ENCODE results near the gene TIGD3.

Gene TIGD3

DNA sequence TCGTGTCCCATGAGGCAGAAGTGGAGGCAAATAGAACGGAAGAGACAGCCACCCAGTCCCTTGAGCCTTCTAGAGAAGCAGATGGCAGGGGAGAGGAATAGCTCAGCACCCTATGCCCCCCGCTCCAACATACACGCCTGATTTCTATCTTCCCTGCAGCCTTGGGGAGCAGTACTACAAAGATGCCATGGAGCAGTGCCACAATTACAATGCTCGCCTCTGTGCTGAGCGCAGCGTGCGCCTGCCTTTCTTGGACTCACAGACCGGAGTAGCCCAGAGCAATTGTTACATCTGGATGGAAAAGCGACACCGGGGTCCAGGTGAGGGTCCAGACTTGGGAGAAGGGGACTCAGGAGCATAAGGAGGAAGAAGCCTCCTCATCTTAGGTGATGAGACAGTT, 14.3 kb upstream of the TIGD3 start:
- Histone ChIP-seq H3K9me3 (ENCODE audit: insufficient read depth, low read length) (no peaks in the 10 kb centered on the region), H4K20me1 (ENCODE audit: low read depth, low read length) (no peaks in the 10 kb centered on the region), H3K4me2 (ENCODE audit: low read depth, low read length, poor library complexity, severe bottlenecking) (no peak overlapping the region), H2AFZ (ENCODE audit: low read depth, low read length, severe bottlenecking) (no peak overlapping the region), H3K79me2 (ENCODE audit: insufficient read depth, low read length) (peaks cover 46% of the 10 kb centered on the region), H3K27ac (ENCODE audit: low read depth, low read length) (no peak overlapping the region), H3K27me3 (ENCODE audit: low read length) (no peaks in the 10 kb centered on the region), H3K36me3 (ENCODE audit: low read length) (peaks cover 7% of the 10 kb centered on the region; the same call in 1 of the 2 replicates), H3K4me3 (ENCODE audit: insufficient read depth, low read length, poor library complexity, severe bottlenecking) (no peak overlapping the region), H3K9ac (ENCODE audit: low read length) (no peak overlapping the region), H3F3A (ENCODE audit: insufficient read depth) (no peaks in the 10 kb centered on the region), H3K9me2 (replicated peaks; ENCODE audit: insufficient read depth, low read length) (no peaks in the 10 kb centered on the region)
- TF ChIP-seq EZH2phosphoT487 (conservative IDR thresholded peaks at IDR 0.05; ENCODE audit: low read length): no peak
- TF ChIP-seq, protein P1, sequence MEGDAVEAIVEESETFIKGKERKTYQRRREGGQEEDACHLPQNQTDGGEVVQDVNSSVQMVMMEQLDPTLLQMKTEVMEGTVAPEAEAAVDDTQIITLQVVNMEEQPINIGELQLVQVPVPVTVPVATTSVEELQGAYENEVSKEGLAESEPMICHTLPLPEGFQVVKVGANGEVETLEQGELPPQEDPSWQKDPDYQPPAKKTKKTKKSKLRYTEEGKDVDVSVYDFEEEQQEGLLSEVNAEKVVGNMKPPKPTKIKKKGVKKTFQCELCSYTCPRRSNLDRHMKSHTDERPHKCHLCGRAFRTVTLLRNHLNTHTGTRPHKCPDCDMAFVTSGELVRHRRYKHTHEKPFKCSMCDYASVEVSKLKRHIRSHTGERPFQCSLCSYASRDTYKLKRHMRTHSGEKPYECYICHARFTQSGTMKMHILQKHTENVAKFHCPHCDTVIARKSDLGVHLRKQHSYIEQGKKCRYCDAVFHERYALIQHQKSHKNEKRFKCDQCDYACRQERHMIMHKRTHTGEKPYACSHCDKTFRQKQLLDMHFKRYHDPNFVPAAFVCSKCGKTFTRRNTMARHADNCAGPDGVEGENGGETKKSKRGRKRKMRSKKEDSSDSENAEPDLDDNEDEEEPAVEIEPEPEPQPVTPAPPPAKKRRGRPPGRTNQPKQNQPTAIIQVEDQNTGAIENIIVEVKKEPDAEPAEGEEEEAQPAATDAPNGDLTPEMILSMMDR (IDR thresholded peaks at IDR 0.05; ENCODE audit: insufficient read depth, low read length, poor library complexity, severe bottlenecking): no peak

DNA sequence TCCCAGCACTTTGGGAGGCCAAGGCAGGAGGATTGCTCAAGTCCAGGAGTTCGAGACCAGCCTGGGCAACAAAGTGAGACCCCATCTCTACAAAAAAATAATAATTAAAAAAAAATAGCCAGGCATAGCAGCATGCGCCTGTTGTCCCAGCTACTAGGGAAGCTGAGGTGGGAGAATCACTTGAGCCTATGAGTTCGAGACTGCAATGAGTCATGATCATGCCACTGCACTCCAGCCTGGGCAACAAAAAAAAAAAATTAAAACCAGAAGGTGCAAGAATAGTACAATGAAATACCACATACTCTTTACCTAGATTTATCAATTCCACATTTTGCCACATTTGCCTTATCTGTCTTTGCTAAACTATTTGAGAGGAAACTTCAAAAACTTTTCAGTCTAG, 12.7 kb upstream of the TIGD3 start:
- no peaks in the 10 kb centered on the region for H3K9me3 ChIP-seq (ENCODE audit: insufficient read depth, low read length)
- H3K9ac ChIP-seq (ENCODE audit: low read length): no peak overlapping the region
- H3K27ac ChIP-seq (ENCODE audit: low read depth, low read length): no peak overlapping the region
- no peaks in the 10 kb centered on the region for H3F3A ChIP-seq (ENCODE audit: insufficient read depth)
- no peaks in the 10 kb centered on the region for H3K9me2 ChIP-seq (replicated peaks; ENCODE audit: insufficient read depth, low read length)
- H3K4me2 ChIP-seq (ENCODE audit: low read depth, low read length, poor library complexity, severe bottlenecking): no peak overlapping the region
- peaks cover 11% of the 10 kb centered on the region; the same call in 1 of the 2 replicates for H3K36me3 ChIP-seq (ENCODE audit: low read length)
- H3K27me3 ChIP-seq (ENCODE audit: low read length): no peaks in the 10 kb centered on the region
- H3K79me2 ChIP-seq (ENCODE audit: insufficient read depth, low read length): peaks cover 30% of the 10 kb centered on the region
- H2AFZ ChIP-seq (ENCODE audit: low read depth, low read length, severe bottlenecking): no peak overlapping the region
- no peak overlapping the region for H3K4me3 ChIP-seq (ENCODE audit: insufficient read depth, low read length, poor library complexity, severe bottlenecking)
- no peaks in the 10 kb centered on the region for H4K20me1 ChIP-seq (ENCODE audit: low read depth, low read length)
- TF ChIP-seq, protein P1 (IDR thresholded peaks at IDR 0.05; ENCODE audit: insufficient read depth, low read length, poor library complexity, severe bottlenecking): no peak
- no peak for TF ChIP-seq EZH2phosphoT487 (conservative IDR thresholded peaks at IDR 0.05; ENCODE audit: low read length)

DNA sequence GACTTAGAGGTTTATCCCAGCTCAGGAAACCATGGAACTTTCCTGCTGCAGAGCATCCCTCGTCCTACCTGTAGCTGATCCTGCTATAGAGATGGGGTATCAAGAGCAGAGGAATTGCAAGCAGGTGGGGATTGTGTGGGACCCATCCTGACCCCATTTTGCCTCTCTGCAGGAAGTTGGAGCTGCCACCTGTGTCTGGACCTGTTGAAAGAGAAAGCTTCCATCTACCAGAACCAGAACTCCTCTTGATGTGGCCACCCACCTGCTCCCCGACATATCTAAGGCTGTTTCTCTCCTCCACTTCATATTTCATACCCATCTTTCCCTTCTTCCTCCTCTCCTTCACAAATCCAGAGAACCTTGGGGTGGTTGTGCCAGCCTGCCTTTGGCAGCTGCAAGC, 3.0 kb upstream of the TIGD3 start:
- Histone ChIP-seq H3K27me3 (ENCODE audit: low read length) (no peaks in the 10 kb centered on the region), H3K36me3 (ENCODE audit: low read length) (peaks cover 11% of the 10 kb centered on the region; the same call in 1 of the 2 replicates), H3F3A (ENCODE audit: insufficient read depth) (peaks cover 15% of the 10 kb centered on the region), H3K79me2 (ENCODE audit: insufficient read depth, low read length) (no peaks in the 10 kb centered on the region), H3K9me2 (replicated peaks; ENCODE audit: insufficient read depth, low read length) (no peaks in the 10 kb centered on the region), H3K9ac (ENCODE audit: low read length) (no peak overlapping the region), H3K4me2 (ENCODE audit: low read depth, low read length, poor library complexity, severe bottlenecking) (no peak overlapping the region), H3K27ac (ENCODE audit: low read depth, low read length) (no peak overlapping the region), H2AFZ (ENCODE audit: low read depth, low read length, severe bottlenecking) (no peak overlapping the region), H3K9me3 (ENCODE audit: insufficient read depth, low read length) (no peaks in the 10 kb centered on the region), H4K20me1 (ENCODE audit: low read depth, low read length) (no peaks in the 10 kb centered on the region), H3K4me3 (ENCODE audit: insufficient read depth, low read length, poor library complexity, severe bottlenecking) (no peak overlapping the region)
- TF ChIP-seq, protein P1 (IDR thresholded peaks at IDR 0.05; ENCODE audit: insufficient read depth, low read length, poor library complexity, severe bottlenecking): no peak
- no peak for TF ChIP-seq EZH2phosphoT487 (conservative IDR thresholded peaks at IDR 0.05; ENCODE audit: low read length)

Measured in SU-DHL-6 (cell line).